Jurkat, Clone E6-1 (cell line): ENCODE results near the gene UBE2E1.

ENCODE experiments used
- DNase-seq: peaks from one replicate; pipeline ENCODE4 v3.0.0-alpha.2; 2011; ENCODE audit warnings: low read depth, low spot score
- H3K4me3 ChIP-seq: 2 replicates; pipeline ENCODE4 v1.5.1; 2011; ENCODE audit warnings: mild to moderate bottlenecking, low read length, control low read depth, moderate library complexity

Gene UBE2E1

DNA sequence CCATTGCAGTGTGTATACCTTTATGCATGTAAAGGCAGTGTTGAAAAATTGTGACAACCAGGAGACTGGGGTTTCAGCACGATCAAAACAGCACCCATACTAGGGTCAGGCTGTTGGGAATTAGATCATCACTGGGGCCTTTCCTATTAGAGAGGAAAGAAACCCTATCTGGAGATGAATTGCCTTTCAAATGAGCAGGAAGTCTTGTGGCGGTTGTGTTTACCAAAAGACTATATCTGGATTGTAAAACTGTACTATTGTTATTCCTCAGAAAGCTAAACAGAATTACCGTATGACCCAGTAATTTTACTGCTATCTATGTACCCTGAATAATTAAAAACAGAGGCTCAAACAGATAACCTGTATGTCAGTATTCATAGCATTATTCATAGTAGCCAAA, 10.1 kb downstream of the UBE2E1 start:
- no peak overlapping the region for H3K4me3 ChIP-seq
- DNase-seq, result no peak

DNA sequence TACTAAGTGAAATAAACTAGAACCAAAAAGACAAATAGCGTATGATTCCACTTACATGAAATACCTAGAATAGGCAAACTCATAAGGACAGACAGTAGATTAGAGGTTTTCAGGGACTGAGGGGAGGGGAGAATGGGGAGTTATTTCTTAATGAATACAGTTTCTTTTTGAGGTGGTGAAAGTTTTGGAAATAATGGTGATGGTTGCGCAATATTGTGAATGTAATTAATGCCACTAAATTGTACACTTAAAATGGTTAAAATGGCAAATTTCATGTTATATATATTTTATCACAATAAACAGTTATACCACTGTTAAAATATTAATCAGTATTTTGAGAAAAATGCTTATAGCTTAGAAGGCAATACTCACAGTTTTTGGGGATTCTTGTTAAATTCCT, 11.0 kb downstream of the UBE2E1 start:
- DNase-seq, result no peak

DNA sequence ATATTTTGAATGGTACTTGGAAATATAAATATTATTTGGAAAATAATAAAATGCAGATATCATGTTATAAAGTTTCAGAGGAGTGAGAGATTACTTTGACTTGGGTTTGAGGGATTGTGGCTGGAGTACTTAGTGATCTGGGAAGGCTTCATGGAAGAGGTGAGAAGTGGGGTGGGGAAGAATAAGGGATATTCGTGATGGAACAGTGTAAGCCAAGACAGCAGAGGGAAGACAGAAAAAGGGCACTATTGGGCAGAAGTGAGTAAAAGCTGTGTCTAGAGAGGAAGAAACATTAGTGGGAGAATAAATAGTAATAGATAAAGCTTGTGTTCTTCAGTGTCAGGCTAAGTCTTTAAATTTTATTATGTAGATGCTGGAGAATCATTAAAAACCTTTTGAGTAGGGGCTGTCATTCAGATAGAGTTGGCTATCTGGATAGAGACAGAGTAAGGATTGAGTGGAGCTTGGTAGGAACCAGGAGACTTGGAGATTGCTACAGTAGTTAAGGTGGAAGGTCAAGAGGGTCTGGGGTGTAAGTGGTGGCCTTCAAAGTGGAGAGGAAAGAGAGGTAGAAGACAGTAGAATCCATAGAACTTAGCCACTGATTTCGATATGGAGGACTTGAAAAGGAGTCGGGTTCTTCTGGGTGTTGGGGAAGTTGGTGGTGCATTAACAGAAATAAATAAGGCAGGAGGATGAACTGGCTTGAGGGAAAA, 11.9 kb downstream of the UBE2E1 start:
- DNase-seq, result no peak
- no peak overlapping the region for H3K4me3 ChIP-seq

More for the DNA sequence above, 11.0 kb downstream of the UBE2E1 start:
- no peak overlapping the region for H3K4me3 ChIP-seq

DNA sequence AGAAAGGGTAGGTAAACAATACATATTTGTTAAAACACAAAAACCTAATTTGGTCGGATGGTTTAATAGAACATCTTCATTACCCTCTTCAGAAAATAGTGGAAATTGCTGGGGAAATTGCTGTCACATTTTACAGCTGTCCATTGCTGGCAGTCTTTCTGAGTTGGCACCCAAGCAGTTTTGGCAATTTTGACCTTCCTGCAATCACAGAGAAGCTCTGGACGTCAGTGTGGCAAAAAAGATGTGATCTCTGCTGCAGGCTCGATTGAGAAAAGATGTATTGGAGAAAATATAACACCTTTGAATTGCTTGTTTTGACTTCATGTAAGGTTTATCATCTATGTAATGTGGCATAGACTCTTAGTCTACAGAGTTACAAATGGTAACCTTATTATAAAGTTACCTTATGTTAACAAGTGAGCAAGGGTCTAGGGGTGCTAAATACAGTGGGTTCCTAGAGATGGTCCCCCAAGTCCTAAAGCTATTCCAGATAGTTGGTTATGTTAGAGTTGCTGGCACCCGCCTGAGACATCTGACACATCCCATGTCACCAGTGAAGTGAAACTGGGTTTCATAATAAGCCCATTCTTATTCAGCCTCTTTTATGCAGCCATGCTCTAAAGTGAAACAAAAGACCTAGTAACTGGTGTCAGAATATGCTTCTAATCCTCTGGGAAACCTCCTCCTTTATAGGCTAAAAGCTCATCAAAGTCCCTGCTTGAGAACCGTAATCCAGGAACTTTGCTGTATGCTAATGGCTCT, 14.0 kb downstream of the UBE2E1 start:
- DNase-seq, result no peak
- H3K4me3 ChIP-seq, result no peak overlapping the region

DNA sequence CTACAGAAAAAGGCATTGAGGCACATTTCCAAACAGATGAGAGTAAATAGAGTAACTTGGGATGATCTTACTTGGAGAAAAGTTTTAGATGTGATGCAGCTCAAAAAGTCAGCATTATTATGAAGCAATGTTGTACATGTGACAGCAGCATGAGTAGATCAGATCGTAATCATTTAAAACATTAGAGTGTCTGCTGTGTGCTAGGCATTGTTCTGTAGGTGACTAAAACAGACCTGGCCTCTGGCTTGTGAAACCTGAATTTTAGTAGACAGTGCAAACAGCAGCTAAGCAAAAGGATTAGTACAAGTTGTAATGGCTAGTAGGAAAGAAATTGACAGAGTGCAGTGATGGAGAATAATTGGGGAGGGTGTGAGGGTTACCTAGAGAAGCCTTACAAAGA, 15.1 kb downstream of the UBE2E1 start:
- DNase-seq, result no peak
- no peak overlapping the region for H3K4me3 ChIP-seq

DNA sequence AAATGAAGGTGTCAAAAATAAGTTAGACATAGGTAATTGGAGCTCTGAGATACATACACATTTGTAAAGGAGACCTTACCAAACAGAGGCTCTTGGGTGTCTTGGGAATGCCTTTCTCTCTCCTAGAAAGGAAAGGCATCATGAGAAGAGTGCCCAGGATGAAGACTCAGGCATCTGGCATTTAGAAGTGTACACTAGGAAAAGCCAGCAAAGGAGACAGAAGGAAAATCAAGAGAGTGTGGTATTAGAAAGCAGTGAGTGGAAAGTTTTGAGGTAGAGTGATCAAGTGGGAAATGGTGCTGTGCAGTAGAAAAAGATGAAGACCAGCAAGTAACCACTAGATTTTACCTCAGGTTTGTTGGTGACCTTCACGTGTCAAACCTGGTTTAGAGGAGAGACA, 16.1 kb downstream of the UBE2E1 start:
- no peak overlapping the region for H3K4me3 ChIP-seq
- no peak for DNase-seq

DNA sequence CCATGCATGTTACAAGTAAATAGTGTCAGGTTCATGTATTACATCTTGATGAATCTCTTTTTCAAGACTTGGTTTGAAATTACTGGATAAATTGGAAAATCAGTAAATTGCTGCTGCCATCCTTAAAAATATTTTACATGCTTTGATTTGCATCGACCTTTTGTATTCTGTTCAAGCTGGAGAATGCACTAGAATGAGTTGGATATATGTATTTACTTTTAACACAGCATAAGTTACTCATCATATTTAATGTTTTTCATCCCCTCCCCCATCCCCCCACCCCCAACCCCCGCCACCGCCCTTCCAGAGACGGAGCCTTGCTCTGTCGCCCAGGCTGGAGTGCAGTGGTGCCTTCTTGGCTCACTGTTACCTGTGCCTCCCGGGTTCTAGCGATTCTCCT, 16.8 kb downstream of the UBE2E1 start:
- H3K4me3 ChIP-seq, result no peak overlapping the region
- DNase-seq, result no peak

DNA sequence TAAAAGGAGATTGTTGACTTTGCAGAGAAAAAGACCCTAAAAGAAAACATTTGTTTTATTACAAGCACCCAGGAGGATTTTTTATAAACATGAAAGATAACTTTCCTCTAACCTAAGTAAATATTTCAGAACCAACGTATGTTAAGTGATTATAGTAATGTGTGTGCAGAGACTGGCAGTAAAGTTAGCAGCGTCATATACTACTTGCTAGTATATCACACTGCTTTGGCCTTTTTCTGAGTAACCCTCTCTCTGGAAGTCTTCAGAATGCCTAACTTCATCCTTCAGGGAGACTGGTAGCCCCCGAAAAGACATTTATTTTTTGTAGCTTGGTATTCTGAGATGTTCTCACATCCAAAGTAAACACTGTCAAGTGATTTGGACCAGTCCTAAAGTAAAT, 17.9 kb downstream of the UBE2E1 start:
- no peak overlapping the region for H3K4me3 ChIP-seq
- no peak for DNase-seq

DNA sequence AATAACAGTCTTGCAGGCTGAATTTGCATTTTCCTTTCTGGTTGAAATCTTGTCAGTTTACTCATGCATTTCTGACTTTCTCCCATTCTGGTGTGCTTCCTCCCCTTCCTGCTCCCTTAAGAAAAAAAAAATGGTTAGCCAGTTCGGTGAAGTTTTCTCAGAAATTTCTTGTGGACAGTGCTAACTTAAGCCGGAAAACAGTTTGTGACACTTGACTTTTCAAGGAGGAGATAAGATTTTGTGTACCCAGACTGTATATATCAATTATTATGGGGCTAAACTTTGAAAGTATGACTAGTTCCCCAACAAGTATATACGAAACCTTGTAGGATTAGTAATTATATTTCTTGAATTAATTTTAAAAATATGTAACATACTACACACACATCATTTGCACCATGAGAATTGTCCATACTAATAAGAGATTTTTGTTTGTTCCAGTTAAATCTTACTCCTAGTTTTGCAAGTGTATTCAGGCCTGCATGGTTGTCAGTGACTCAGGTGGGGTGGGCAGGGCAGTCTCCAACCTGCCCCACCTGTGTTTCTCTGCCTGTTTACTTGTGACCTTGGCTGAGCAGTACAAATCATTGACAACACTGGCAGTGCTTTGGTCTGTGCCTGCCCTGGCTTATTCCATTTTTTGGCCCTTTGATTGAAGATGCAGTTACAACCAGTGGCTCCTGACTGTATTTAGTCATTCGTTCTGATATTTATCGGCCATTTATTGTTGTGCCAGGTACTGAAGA, 19.1 kb downstream of the UBE2E1 start:
- no peak overlapping the region for H3K4me3 ChIP-seq
- no peak for DNase-seq

DNA sequence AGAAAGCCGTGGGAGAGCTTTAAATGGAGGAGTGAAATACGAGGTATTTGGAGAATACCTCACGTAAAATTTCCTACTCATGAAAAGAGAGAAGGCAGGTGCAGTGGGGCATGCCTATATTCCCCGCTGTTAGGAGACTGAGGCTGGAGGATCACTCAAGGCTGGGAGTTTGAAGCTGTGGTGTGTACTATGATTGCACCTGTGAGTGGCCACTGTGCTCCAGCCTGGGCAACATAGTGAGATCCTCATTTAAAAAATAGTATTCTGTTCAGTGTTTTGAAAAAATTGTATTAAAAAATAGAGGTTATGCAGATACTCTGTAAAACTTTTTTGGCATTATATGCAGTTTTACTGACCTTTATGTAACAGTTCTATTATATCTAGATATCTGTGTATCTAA, 20.0 kb downstream of the UBE2E1 start:
- no peak for DNase-seq
- no peak overlapping the region for H3K4me3 ChIP-seq

DNA sequence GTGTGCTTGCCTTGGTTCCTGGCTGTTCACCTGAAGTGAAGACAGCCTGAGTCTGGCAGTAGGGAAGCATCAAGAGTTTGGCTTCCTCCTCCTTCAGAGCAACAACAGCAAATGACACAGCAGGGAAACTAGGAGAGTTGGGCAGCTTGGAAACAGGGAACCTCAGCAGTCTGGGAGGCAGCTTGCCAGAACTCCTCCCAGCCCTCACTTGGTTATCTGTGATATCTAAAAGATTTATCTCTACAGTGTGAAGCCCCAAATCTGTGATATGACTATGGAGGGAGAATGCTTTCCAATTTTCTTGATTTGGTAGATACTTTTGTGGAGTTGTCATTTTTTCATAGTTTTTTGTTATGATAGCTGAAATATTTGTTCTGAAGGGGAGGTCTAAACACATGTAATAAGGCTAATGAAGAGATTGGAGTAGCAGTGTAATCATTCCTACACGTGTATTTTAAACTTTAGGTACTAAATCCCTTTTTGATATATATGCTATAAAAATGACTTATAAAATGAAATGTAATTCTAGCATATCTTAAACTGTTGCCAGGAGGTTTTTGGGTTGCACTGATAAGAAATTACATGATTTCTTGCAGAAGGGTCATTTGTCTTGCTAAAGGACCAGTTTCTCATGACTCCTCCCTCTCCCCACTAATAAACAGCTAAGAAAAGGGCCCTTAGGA, 20.8 kb downstream of the UBE2E1 start:
- no peak for DNase-seq

DNA sequence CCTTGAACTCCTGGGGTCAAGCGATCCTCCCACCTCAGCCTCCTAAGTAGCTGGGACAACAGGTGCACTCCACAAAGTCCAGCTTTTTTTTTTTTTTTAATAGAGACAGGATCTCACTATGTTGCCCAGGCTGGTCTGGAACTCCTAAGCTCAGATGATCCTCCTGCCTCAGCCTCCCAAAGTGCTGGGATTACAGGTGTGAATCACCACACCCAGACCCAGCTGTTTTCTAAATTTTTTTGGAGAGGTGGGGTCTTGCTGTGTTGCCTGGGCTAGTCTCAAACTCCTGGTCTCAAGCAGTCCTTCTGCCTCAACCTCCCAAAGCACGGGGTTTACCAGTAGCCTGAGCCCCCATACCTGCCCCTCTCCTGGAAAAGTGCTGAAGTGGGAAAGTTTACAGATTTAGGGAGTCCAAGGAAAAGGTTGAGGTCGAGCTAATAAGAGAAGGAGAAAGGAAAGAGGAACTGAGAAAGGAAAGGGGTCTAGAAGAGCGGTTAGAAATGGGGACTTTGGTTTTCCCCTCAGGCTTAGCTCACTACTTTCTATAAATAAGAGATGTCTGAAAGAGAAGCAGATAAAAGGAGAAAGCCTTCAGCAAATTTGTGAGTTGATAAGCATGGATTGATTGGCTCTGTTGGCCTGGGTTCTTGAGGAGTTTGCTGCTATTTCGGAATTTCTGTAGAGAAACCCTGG, 23.6 kb downstream of the UBE2E1 start:
- H3K4me3 ChIP-seq, result no peak overlapping the region
- DNase-seq, result no peak

More for the DNA sequence above, 20.8 kb downstream of the UBE2E1 start:
- no peak overlapping the region for H3K4me3 ChIP-seq

DNA sequence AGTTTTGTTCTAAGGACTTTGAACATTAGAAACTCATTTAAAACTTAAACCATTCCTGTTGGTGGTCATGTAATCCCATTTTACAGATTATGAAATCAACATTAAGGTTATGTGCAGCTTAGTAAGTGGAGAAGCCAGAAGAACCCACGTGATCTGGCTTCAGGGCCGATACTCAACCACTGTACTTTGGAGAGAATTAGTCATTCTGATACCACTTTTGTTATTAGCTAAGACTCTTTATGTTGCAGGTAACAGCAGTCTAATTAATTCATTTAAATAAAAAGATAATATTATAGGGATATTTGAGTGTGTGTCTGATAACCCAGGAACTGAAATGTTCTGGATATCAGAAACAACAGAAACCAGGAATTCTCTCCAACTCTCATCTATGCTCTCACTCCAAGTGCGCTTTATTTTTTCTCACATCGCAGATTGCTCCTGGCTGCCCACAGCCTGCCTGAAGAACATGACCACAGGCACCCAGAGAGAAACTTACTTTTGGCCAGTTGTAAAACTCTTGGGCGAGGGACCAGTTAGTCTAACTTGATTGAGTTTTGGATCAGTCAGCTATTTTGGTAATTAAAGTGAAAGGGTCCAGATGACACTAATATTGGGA, 25.2 kb downstream of the UBE2E1 start:
- H3K4me3 ChIP-seq, result no peak overlapping the region
- DNase-seq, result no peak

DNA sequence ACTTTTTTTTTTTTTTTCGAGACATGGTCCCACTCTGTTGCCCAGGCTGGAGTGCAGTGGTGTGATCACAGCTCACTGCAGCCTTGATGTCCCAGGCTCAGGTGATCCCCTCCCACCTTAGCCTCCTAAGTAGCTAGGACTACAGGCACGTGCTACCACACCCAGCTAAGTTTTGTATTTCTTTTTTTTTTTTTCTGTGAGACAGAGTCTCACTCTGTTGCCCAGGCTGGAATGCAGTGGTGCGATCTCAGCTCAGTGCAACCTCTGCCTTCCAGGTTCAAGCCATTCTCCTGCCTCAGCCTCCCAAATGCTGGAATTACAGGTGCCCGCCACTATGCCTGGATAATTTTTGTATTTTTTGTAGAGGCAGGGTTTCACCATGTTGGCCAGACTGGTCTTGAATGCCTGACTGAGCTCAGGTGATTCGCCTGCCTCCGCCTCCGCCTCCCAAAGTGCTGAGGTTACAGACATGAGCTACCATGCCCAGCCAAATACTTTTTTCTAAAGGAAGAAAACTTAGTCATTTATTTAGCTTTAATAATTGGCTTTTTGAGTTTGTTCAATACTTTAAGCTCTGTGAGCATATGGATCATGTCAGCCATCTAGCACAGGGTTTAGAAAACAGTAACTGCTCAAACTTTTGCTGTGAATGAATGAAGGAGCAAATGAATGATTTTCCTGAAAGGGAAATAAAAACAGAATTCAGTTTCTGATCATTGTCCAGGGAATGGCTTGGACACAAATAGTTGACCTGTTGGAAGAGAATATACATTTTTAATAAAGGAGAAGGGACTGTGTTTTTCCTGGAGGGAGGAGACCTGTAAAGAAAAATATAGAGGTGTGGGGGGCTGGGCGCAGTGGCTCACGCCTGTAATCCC, 26.0 kb downstream of the UBE2E1 start:
- no peak overlapping the region for H3K4me3 ChIP-seq
- DNase-seq, result no peak

DNA sequence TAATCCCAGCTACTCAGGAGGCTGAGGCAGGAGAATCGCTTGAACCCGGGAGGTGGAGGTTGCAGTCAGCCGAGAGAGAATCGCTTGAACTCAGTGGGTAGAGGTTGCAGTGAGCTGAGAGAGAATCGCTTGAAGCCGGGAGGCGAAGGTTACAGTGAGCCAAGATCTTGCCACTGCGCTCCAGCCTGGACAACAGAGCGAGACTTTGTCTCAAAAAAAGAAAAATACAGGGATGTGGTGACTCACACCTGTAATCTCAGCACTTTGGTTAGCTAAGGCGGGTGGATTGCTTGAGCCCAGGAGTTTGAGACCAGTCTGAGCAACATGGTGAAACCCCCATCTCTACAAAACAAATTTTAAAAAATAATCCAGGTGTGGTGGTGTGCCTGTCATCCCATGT, 26.8 kb downstream of the UBE2E1 start:
- DNase-seq, result no peak

DNA sequence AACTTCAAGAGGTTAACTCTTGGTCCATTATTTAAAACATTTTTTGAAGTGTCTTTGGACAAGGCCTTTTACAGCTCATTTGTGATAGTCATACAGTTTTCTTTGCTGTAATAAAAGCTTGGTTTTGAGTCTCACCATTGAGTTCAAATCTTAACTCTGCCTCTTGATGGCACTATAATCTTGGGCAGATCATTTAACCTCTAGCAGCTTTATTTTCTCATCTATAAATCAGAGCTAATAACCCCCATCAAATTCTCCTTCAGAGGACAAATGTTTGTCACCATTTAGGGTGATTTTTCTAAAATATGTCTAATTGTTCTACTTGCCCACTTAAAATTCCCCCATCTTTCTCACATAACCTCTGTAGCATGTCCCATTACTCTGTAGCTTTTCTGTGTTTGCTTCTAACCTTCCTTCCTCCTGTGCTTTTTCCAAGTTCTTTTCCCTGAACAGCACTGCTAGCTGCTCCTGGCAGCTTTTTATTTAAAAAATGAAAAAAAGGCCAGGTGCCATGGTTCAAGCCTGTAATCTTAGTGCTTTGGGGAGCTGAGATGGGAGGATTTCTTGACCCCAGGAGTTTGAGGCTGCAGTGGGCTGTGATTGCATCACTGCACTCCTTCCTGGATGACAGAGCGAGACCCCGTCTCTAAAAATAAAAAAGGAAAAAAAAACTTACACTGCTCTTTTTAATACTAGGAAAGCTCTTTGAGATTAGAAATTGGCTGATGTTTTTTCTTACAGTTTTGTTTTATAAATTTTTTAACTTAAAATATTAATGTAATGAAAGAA, 28.5 kb downstream of the UBE2E1 start:
- no peak for DNase-seq

More for the DNA sequence above, 26.8 kb downstream of the UBE2E1 start:
- H3K4me3 ChIP-seq, result no peak overlapping the region

DNA sequence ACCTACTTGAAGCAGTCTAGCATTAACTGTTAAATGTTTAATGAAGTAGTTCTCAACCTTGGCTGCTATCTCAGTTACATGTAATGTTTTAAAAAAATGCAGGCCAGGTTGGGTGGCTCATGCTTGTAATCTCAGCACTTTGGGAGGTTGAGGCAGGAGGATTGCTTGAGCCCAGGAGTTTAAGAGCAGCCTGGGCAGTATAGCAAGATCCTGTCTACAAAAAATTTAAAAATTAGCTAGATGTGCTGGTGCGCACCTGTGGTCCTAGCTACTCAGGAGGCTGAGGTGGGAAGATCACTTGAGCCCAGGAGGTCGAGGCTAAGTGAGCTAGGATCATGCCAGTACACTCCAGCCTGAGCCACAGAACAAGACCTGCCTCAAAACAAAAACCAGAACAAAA, 29.3 kb downstream of the UBE2E1 start:
- no peak for DNase-seq
- no peak overlapping the region for H3K4me3 ChIP-seq

More for the DNA sequence above, 28.5 kb downstream of the UBE2E1 start:
- H3K4me3 ChIP-seq, result no peak overlapping the region
